ENCODE results near the gene NCBP2L.
"Not testable (repeated sequence)": the region's sequence is repeated elsewhere in the genome, so short reads cannot be mapped to it uniquely, and the experiment has no call there.

The NCBP2L gene

GRCh38 chrX:107804427-107804826, 26.9 kb downstream of the NCBP2L start:
- in situ Hi-C loops (cut with MboI; ENCODE audit: low sequenced_read_pairs) = no loop called here

DNA sequence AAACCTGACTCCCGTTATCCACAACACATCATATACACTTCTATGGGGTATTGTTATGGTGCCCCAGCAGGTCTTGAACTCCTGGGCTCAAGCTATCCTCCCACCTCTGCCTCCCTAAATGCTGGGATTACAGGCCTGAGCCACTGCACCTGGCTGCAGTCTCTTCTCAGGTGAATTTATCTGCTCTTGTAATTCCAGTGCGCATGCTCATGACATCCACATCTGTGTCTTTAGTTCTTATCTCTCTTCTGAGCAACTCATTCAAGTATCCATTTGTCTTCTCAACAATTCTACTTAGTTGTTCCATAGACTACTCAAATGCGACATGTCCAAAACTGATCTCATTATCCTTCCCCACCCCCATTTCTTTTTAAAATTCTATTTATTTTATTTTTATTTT, 27.6 kb downstream of the NCBP2L start:
- in situ Hi-C loops (cut with MboI; ENCODE audit: low sequenced_read_pairs) = no loop called here

- in situ Hi-C loops (cut with MboI; ENCODE audit: low sequenced_read_pairs) = not testable (repeated sequence)
Measured at GRCh38 chrX:107810053-107810452, 32.5 kb downstream of the NCBP2L start.

- in situ Hi-C loops (cut with MboI; ENCODE audit: low sequenced_read_pairs) = no loop called here
Measured at GRCh38 chrX:107818900-107819521, 41.5 kb downstream of the NCBP2L start.

GRCh38 chrX:107823042-107823441, 45.5 kb downstream of the NCBP2L start:
- in situ Hi-C loops (cut with MboI; ENCODE audit: low sequenced_read_pairs) = no loop called here

GRCh38 chrX:107823456-107823855, 45.9 kb downstream of the NCBP2L start:
- in situ Hi-C loops (cut with MboI; ENCODE audit: low sequenced_read_pairs) = no loop called here

GRCh38 chrX:107825698-107826237, 48.2 kb downstream of the NCBP2L start, which contains the start of gene MID2:
Gene MID2 (plus strand): TSS chrX:107825866. CDS start chrX:107826427, 561 bp downstream.
- in situ Hi-C loops (cut with MboI; ENCODE audit: low sequenced_read_pairs) = no loop called here

GRCh38 chrX:107826238-107827029, 48.9 kb downstream of the NCBP2L start:
- in situ Hi-C loops (cut with MboI; ENCODE audit: low sequenced_read_pairs) = no loop called here

DNA sequence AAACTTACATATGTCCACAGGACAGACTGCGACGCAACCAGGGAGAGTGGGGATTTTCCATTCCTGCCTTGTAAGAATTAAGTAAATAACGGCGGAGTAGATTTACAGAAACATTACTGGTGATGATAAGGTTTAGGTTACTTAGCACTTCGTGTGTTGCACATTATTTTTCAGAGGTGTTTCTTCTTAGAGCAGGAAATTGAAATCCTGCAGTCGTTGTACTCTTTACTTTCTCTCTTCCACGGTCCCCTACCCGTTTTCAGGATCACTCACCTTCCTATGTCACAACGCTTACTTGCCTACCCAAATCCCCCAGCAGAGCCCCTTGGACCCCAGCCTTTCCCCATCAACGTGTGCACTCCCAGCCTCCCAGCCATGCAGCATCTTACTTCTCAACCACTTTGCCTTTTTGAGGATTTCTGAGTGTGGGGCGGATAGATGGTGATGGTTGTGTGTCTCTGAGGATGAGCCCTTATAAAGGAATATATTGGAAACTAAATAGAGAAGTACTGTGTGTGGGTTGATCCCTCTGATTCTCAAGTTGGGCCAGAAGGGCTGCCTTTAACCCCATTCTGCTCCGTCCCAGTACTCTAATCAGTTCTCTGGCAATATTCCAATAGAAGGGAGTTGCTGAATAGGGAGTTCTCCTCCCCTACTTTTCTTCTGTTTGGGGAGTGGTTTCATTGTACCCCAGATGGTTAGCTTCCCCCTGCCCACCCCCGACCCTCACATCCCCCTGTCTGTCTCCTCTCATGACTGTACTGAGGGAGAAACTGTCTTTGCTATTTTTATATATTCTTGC, 49.7 kb downstream of the NCBP2L start:
- in situ Hi-C loops (cut with MboI; ENCODE audit: low sequenced_read_pairs) = no loop called here

- in situ Hi-C loops (cut with MboI; ENCODE audit: low sequenced_read_pairs) = no loop called here
Measured at GRCh38 chrX:107827852-107828251, 50.3 kb downstream of the NCBP2L start.

DNA sequence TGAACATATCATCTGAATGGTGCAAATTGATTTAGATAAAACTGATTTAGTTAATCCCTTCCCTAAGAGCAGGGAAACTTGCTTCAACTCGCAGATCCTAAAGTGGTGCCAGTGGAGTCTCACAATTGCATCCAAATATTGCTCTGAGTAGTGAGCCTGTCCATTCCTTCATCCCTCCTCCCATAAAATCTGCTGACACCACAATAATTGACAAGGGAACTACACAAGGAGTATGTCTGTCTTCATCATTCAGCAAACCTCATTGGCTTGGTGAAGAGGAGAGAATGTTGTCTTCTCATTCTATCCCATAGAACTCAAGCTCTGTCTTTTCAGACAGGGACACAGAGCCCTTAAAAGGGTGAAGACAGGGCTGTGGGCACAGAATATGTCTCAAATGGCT, 52.3 kb downstream of the NCBP2L start:
- in situ Hi-C loops (cut with MboI; ENCODE audit: low sequenced_read_pairs) = no loop called here

- in situ Hi-C loops (cut with MboI; ENCODE audit: low sequenced_read_pairs) = no loop called here
Measured at GRCh38 chrX:107831071-107831730, 53.7 kb downstream of the NCBP2L start.

GRCh38 chrX:107834275-107835201, 57.0 kb downstream of the NCBP2L start:
- in situ Hi-C loops (cut with MboI; ENCODE audit: low sequenced_read_pairs) = no loop called here

DNA sequence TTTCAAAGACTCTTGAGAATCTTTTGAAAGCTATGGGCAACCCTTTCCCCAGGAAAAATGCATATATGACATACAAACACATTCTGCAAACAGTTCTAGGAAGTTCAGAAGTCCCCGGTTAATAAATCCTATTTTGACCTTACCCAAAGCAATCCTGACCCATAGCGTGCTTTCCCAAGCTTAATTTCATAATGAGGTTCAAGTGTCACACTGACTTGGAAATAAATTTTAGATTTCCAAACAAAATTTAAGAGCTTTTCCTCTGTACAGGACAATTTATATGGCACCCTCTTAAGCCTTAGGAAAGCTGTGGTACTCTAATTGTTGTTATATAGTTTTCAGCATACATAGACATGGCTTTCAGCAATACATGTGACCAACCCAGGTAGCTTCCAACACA, 59.4 kb downstream of the NCBP2L start:
- in situ Hi-C loops (cut with MboI; ENCODE audit: low sequenced_read_pairs) = no loop called here

DNA sequence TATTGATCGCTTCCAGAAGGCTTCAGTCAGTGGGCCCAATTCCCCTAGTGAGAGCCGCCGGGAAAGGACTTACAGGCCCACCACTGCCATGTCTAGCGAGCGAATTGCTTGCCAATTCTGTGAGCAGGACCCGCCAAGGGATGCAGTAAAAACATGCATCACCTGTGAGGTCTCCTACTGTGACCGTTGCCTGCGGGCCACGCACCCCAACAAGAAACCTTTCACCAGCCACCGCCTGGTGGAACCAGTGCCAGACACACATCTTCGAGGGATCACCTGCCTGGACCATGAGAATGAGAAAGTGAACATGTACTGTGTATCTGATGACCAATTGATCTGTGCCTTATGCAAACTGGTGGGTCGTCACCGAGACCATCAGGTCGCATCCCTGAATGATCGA, 63.4 kb downstream of the NCBP2L start:
- in situ Hi-C loops (cut with MboI; ENCODE audit: low sequenced_read_pairs) = no loop called here

GRCh38 chrX:107842715-107843400, 65.3 kb downstream of the NCBP2L start:
- in situ Hi-C loops (cut with MboI; ENCODE audit: low sequenced_read_pairs) = no loop called here

All from HL-60/S4 (cell line).